Measurements from ENCODE around the gene MRPL12. TPM values are rescaled to one million over a fixed set of nuclear protein-coding genes. Genes with fewer than 3 reads are reported as not detected.

The MRPL12 gene
- total RNA-seq, 1 experiment from 2014 or later = 157 TPM

DNA sequence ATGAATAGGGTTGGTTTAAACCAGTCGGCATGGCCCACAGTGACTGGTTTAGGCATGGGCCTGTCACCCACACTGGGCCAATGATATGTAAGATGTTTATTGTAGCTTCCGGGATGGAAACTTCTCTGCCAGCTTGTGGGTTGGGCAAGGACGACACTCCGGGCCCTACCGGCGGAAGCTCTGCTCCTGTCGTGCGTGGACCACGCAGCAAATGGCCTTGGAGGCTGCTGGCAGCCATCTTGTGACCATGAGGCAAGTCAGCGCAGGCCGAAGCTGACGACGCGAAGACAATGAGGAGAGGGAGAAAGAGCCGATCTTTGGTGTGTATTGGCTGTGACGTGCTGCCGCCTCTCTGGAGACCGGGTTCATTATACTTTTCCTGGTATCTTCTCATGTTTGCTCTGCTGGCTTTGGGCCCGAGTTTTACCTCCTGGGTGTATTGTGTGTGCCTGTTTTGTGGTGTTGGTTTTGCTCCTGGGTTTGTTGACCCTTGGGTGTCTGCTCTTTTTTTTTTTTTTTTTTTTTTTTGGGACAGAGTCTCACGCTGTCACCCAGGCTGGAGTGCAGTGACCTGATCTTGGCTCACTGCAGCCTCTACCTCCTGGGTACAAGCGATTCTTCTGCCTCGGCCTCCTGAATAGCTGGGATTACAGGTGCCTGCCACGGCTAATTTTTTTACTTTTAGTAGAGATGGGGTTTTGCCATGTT is 24.3 kb downstream of the MRPL12 start:
- H3K27me3 ChIP-seq (ENCODE audit: control insufficient read depth, insufficient read depth, low read length) = no peaks in the 10 kb centered on the region
- no peaks in the 10 kb centered on the region for H3K36me3 ChIP-seq (ENCODE audit: control insufficient read depth, insufficient read depth, low read length)
- no peak for ATAC-seq
- in situ Hi-C loops (cut with HindIII; ENCODE audit: low pct_unique_long_range_greater_than_20kb, low sequenced_read_pairs) (no loop called here), intact Hi-C loops (cut with micrococcal nuclease; ENCODE audit: unreplicated experiment) (no loop called here)
- peaks cover 18% of the 10 kb centered on the region for H3K4me1 ChIP-seq (ENCODE audit: control insufficient read depth, insufficient read depth, low read length)
- no peak overlapping the region for H3K4me3 ChIP-seq (ENCODE audit: low read depth in 2 of 2, low read length in 2 of 2)
- H3K27ac ChIP-seq (ENCODE audit: low read length) = no peak overlapping the region
- no peak for DNase-seq (ENCODE audit: low read depth, low spot score)
- ChIA-PET POLR2A (no interaction called here), CTCF (no interaction called here)
- no TSS peak for BruUV-seq (replicated peaks)
- H3K9me3 ChIP-seq (ENCODE audit: control insufficient read depth, insufficient read depth, low read depth, low read length) = no peaks in the 10 kb centered on the region
- TF ChIP-seq, protein P1, sequence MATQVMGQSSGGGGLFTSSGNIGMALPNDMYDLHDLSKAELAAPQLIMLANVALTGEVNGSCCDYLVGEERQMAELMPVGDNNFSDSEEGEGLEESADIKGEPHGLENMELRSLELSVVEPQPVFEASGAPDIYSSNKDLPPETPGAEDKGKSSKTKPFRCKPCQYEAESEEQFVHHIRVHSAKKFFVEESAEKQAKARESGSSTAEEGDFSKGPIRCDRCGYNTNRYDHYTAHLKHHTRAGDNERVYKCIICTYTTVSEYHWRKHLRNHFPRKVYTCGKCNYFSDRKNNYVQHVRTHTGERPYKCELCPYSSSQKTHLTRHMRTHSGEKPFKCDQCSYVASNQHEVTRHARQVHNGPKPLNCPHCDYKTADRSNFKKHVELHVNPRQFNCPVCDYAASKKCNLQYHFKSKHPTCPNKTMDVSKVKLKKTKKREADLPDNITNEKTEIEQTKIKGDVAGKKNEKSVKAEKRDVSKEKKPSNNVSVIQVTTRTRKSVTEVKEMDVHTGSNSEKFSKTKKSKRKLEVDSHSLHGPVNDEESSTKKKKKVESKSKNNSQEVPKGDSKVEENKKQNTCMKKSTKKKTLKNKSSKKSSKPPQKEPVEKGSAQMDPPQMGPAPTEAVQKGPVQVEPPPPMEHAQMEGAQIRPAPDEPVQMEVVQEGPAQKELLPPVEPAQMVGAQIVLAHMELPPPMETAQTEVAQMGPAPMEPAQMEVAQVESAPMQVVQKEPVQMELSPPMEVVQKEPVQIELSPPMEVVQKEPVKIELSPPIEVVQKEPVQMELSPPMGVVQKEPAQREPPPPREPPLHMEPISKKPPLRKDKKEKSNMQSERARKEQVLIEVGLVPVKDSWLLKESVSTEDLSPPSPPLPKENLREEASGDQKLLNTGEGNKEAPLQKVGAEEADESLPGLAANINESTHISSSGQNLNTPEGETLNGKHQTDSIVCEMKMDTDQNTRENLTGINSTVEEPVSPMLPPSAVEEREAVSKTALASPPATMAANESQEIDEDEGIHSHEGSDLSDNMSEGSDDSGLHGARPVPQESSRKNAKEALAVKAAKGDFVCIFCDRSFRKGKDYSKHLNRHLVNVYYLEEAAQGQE (IDR thresholded peaks at IDR 0.05; ENCODE audit: insufficient read depth in 1 of 2, low read depth in 2 of 2, low read length in 1 of 2) = no peak
- TF ChIP-seq SIN3A (IDR thresholded peaks at IDR 0.05; ENCODE audit: borderline replicate concordance, insufficient read depth, low read depth, low read length) (no peak), POLR2AphosphoS5 (IDR thresholded peaks at IDR 0.05; ENCODE audit: low read depth, low read length) (no peak), TCF7L2 (IDR thresholded peaks at IDR 0.05; ENCODE audit: low read depth, low read length) (no peak)
- TF ChIP-seq, protein P2, sequence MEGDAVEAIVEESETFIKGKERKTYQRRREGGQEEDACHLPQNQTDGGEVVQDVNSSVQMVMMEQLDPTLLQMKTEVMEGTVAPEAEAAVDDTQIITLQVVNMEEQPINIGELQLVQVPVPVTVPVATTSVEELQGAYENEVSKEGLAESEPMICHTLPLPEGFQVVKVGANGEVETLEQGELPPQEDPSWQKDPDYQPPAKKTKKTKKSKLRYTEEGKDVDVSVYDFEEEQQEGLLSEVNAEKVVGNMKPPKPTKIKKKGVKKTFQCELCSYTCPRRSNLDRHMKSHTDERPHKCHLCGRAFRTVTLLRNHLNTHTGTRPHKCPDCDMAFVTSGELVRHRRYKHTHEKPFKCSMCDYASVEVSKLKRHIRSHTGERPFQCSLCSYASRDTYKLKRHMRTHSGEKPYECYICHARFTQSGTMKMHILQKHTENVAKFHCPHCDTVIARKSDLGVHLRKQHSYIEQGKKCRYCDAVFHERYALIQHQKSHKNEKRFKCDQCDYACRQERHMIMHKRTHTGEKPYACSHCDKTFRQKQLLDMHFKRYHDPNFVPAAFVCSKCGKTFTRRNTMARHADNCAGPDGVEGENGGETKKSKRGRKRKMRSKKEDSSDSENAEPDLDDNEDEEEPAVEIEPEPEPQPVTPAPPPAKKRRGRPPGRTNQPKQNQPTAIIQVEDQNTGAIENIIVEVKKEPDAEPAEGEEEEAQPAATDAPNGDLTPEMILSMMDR (IDR thresholded peaks at IDR 0.05) = no peak

DNA sequence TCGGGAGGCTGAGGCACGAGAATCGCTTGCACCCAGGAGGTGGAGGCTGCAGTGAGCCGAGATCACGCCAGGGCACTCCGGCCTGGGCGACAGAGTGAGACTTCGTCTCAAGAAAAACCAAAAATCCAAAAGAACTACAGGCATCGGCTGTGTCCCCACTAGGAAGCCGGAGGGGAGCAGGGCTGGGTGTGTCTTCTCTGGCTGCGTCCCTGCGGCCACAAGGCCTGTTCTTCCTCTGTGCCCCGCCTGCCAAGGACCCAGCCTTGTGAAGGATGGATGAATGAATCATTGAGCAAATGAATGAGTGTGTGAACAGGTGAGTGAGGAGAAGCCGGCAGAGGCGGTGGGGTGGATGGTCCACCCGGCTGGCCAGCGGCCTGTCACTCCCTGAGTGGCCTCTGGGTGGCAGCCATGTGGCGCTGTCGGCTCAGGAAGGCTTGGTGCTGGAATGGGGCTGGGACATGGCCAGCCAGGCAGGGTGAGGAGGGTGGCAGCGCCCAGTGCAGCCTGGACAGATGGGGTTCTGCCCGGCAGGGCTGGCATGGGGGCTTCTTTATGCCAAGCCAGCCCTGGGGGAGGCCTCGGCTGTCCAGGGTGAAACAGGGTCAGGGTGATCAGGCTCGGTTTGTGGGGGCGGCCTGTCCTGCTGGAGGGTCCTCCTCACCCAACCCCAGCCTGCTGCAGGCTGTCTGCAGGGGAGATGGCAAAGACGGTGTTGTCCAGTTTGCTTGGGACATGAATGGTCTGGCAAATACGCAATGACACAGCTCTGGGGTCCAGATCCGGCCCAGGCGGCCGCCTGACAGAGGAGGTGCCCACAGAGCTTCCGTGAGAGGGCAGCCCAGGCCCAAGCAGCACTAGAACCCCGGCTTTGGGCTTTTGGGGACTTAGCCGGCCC is 30.6 kb downstream of the MRPL12 start:
- H3K27me3 ChIP-seq (ENCODE audit: control insufficient read depth, insufficient read depth, low read length) = no peaks in the 10 kb centered on the region
- ATAC-seq = peak; percentile 93
- no TSS peak for BruUV-seq (replicated peaks)
- peaks cover 11% of the 10 kb centered on the region; the same call in 1 of the 2 replicates for H3K4me1 ChIP-seq (ENCODE audit: control insufficient read depth, insufficient read depth, low read length)
- H3K4me3 ChIP-seq (ENCODE audit: low read depth in 2 of 2, low read length in 2 of 2) = peak overlapping the region in 1 of 2 experiments; percentile 20; a peak in 1 of 4 replicates
- CTCF ChIA-PET = no interaction called here
- DNase-seq (ENCODE audit: low read depth, low spot score) = no peak
- TF ChIP-seq POLR2AphosphoS5 (IDR thresholded peaks at IDR 0.05; ENCODE audit: low read depth, low read length) (no peak), SIN3A (IDR thresholded peaks at IDR 0.05; ENCODE audit: borderline replicate concordance, insufficient read depth, low read depth, low read length) (no peak), TCF7L2 (IDR thresholded peaks at IDR 0.05; ENCODE audit: low read depth, low read length) (no peak)
- TF ChIP-seq, protein P1 (IDR thresholded peaks at IDR 0.05; ENCODE audit: insufficient read depth in 1 of 2, low read depth in 2 of 2, low read length in 1 of 2) = peak in 1 of 2 experiments; percentile 57; a peak in 1 of 4 replicates
- TF ChIP-seq, protein P2 (IDR thresholded peaks at IDR 0.05) = peak; percentile 98
- no peak overlapping the region for H3K27ac ChIP-seq (ENCODE audit: low read length)
- no peaks in the 10 kb centered on the region for H3K9me3 ChIP-seq (ENCODE audit: control insufficient read depth, insufficient read depth, low read depth, low read length)
- intact Hi-C loops (cut with micrococcal nuclease; ENCODE audit: unreplicated experiment) (no loop called here), in situ Hi-C loops (cut with HindIII; ENCODE audit: low pct_unique_long_range_greater_than_20kb, low sequenced_read_pairs) (no loop called here)
- POLR2A ChIA-PET = no interaction called here
- H3K36me3 ChIP-seq (ENCODE audit: control insufficient read depth, insufficient read depth, low read length) = no peaks in the 10 kb centered on the region
